Endothelial cell of umbilical vein (primary cell): ENCODE data around the gene KIF22. TPM values are rescaled to one million over a fixed set of nuclear protein-coding genes. Genes with fewer than 3 reads are reported as not detected.

ENCODE experiments used
- BruUV-seq: library from RNA; stranded (reverse); fragments of 400-500 nt; replicated peaks from 2 replicates; lab custom pipeline; 2021; lab: Mats Ljungman, UMichigan
- CTCF ChIA-PET: fragments of 300-600, 350-600 bp; sonication (Branson Sonifier 250); formaldehyde crosslinking; loops from one replicate; lab custom pipeline; 2021; ENCODE audit warnings: antibody characterized with exemption, inconsistent platforms; lab: Charles Lee
- POLR2A ChIA-PET: fragments of 300-600, 350-600 bp; sonication (Branson Sonifier 250); formaldehyde crosslinking; loops from one replicate; lab custom pipeline; 2021; ENCODE audit warnings: antibody characterized with exemption, inconsistent platforms; lab: Charles Lee
- DNase-seq: peaks from one replicate; pipeline ENCODE4 v3.0.0-alpha.2; 2011; ENCODE audit warnings: low read depth, low spot score
- FAIRE-seq: peaks from 2 replicates; lab custom pipeline; 2011; peaks lifted over from hg19 to GRCh38; lab: Jason Lieb, UNC
- H2AFZ ChIP-seq: 2 replicates; pipeline ENCODE4 v1.6.0; 2012; ENCODE audit warnings: low read depth, low read length, control low read depth, inconsistent platforms
- H3K27ac ChIP-seq: 2 replicates; pipeline ENCODE4 v1.5.1; 2011; ENCODE audit warnings: low read depth, mild to moderate bottlenecking, control low read depth, low read length, moderate library complexity; ENCODE audit not compliant: insufficient read depth
- H3K27me3 ChIP-seq, 2 experiments: 2 replicates each; pipeline versions ENCODE4 v1.6.0 to v1.6.1; 2011; ENCODE audit warnings: low read length in 2 of 2, mixed read lengths in 1 of 2; ENCODE audit not compliant: control insufficient read depth in 2 of 2, insufficient read depth in 2 of 2
- H3K36me3 ChIP-seq, 2 experiments: 2 replicates in 1 of 2; 3 replicates in 1 of 2; pipeline ENCODE4 v1.5.1; 2011; ENCODE audit warnings: low read length in 2 of 2, mild to moderate bottlenecking in 1 of 2, moderate library complexity in 1 of 2; ENCODE audit not compliant: control insufficient read depth in 2 of 2, insufficient read depth in 2 of 2; ENCODE audit errors: extremely low read depth in 1 of 2
- H3K4me1 ChIP-seq: 3 replicates; pipeline ENCODE4 v1.5.1; 2011; ENCODE audit warnings: mild to moderate bottlenecking, low read length; ENCODE audit not compliant: control insufficient read depth, insufficient read depth; ENCODE audit errors: extremely low read depth
- H3K4me2 ChIP-seq: 2 replicates; pipeline ENCODE4 v1.6.1; 2011; ENCODE audit warnings: low read length, control low read depth, mixed read lengths; ENCODE audit not compliant: insufficient read depth
- H3K4me3 ChIP-seq, 3 experiments: fragments of 200-600 bp in 1 of 3; sonication (generic), shearing (Covaris generic) in 1 of 3; replicated peaks in 1 of 3; 2 replicates each; pipeline ENCODE4 v1.5.1; 2011 to 2016; ENCODE audit warnings: control low read depth in 3 of 3, low read length in 3 of 3, mild to moderate bottlenecking in 2 of 3, inconsistent platforms in 1 of 3, low read depth in 1 of 3, moderate library complexity in 1 of 3; ENCODE audit not compliant: insufficient read depth in 1 of 3
- H3K79me2 ChIP-seq: 2 replicates; pipeline ENCODE4 v1.6.0; 2012; ENCODE audit warnings: low read length, inconsistent platforms; ENCODE audit not compliant: control insufficient read depth, insufficient read depth
- H3K9ac ChIP-seq: replicated peaks from 2 replicates; pipeline ENCODE3; 2011; ENCODE audit warnings: low read length, control low read depth; ENCODE audit not compliant: insufficient read depth; ENCODE audit errors: extremely low read depth
- H3K9me1 ChIP-seq: replicated peaks from 3 replicates; pipeline ENCODE4 v1.6.0; 2011; ENCODE audit warnings: mild to moderate bottlenecking, low read length; ENCODE audit not compliant: control insufficient read depth, insufficient read depth; ENCODE audit errors: extremely low read depth
- H3K9me3 ChIP-seq: replicated peaks from 2 replicates; pipeline ENCODE4 v1.5.1; 2012; ENCODE audit warnings: low read length, inconsistent platforms; ENCODE audit not compliant: control insufficient read depth, insufficient read depth
- H4K20me1 ChIP-seq: replicated peaks from 2 replicates; pipeline ENCODE3; 2011; ENCODE audit warnings: mild to moderate bottlenecking, low read length; ENCODE audit not compliant: control insufficient read depth, insufficient read depth; ENCODE audit errors: extremely low read depth
- EZH2 ChIP-seq: IDR thresholded peaks from 2 replicates; pipeline ENCODE4 v1.6.1; 2012; ENCODE audit warnings: borderline replicate concordance, low read depth, mild to moderate bottlenecking, moderate library complexity, low read length, inconsistent platforms; ENCODE audit not compliant: severe bottlenecking
- FOS ChIP-seq: IDR thresholded peaks from 2 replicates; pipeline ENCODE4 v1.6.1; 2011; ENCODE audit warnings: mild to moderate bottlenecking, low read length, moderate library complexity, borderline replicate concordance; ENCODE audit not compliant: insufficient read depth
- GATA2 ChIP-seq: IDR thresholded peaks from 2 replicates; pipeline ENCODE4 v1.7.0; 2011; ENCODE audit warnings: low read depth, mild to moderate bottlenecking, moderate library complexity, mixed read lengths, low read length; ENCODE audit not compliant: insufficient read length, insufficient read depth
- JUN ChIP-seq: IDR thresholded peaks from 2 replicates; pipeline ENCODE4 v1.6.1; 2011; ENCODE audit warnings: borderline replicate concordance, low read depth; ENCODE audit not compliant: insufficient read length, insufficient read depth
- MYC ChIP-seq: IDR thresholded peaks from one replicate; pipeline ENCODE4 v1.6.1; 2011; ENCODE audit warnings: mild to moderate bottlenecking, low read depth, low read length
- POLR2A ChIP-seq: IDR thresholded peaks from 2 replicates; pipeline ENCODE4 v1.6.1; 2012; ENCODE audit warnings: low read depth, mild to moderate bottlenecking, control low read depth, low read length
- POLR2AphosphoS5 ChIP-seq: IDR thresholded peaks from 2 replicates; pipeline ENCODE4 v1.6.1; 2012; ENCODE audit warnings: low read depth, mild to moderate bottlenecking, control low read depth, low read length, moderate library complexity; ENCODE audit not compliant: insufficient read depth
- dilution Hi-C: fragments of 300-500 bp; cut with MboI; formaldehyde crosslinking; loops from one replicate; pipeline ENCODE4 v1.15.0; 2019; ENCODE audit warnings: low sequenced_read_pairs; ENCODE audit not compliant: extremely low pct_ligation_motif_present
- intact Hi-C: fragments of 100-400 bp; cut with micrococcal nuclease; formaldehyde crosslinking; loops from one replicate; pipeline ENCODE4 v1.10.0; 2022
- polyA plus RNA-seq, 4 experiments: library from polyadenylated mRNA; depleted of rRNA in 3 of 4; stranded (reverse) in 3 of 4; unstranded in 1 of 4; fragments of >200 nt; gene quantifications; 2 replicates each; pipeline versions ENCODE4 v1.2.1 to v1.2.3, GENCODE V29; 2011 to 2012; ENCODE audit warnings: missing spikeins in 1 of 4
- total RNA-seq: library from RNA; stranded (reverse); gene quantifications from 2 replicates; pipeline ENCODE4 v1.2.3, GENCODE V29; 2021
- TF ChIP-seq, protein P1 (sequence below), 2 donors: IDR thresholded peaks; 1 replicate in 1 of 2; 2 replicates in 1 of 2; pipeline ENCODE4 v1.5.1; 2011; ENCODE audit warnings: low read length in 2 of 2, mild to moderate bottlenecking in 2 of 2, moderate library complexity in 2 of 2, control low read depth in 1 of 2, inconsistent platforms in 1 of 2, low read depth in 1 of 2; ENCODE audit not compliant: insufficient read depth in 1 of 2; ENCODE audit errors: extremely low read depth in 1 of 2
- TF ChIP-seq, protein P2 (sequence below): IDR thresholded peaks from 2 replicates; pipeline ENCODE4 v1.6.1; 2011; ENCODE audit not compliant: insufficient read depth, insufficient read length

Gene KIF22
- total and polyA plus RNA-seq, 2 donors (not counting 3 experiments of a cell fraction or from before 2014, with no cell fraction given): 67.3 to 90.0 TPM

DNA sequence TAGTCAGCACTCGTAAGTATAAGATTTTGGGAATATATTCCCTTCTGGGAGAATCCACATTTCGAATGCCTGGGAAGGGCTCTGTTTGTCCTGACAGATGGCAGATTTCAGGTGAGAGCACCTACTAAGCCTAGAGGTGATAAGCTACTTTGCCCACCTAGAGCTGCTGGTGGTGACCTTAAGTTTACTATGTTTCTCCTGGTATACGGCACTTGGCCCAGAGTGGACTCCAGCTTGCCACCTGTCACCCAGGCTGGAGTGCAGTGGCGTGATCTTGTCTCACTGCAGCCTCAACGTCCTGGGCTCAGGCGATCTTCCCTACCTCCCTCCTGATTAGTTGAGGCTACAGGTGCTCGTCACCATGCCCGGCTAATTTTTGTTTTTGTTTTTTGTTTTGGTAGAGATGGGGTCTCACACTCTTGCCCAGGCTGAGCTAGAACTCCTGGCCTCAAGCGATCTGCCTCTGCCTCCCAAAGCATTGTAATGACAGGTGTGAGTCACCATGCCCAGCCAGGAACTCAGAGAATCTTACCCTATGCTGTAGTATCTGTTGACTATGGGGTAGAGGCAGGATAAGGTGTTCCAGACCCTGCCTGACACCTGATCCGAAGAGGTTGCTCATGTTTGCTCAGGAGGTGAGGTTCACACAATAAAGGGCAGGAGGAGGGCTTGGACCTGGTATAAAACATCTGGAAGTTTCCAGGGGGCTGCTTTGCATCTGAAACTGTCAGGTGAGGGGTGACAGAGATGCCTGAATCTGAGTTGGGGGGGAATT is 12.8 kb upstream of the KIF22 start, which contains the start of gene ZG16:
ZG16 (plus strand) TSS at position 681 of the 775 bp plus-strand sequence. CDS start 1,011 bp downstream, outside the sequence.
- Histone ChIP-seq H3K9me3 (no peaks in the 10 kb centered on the region), H3K27me3 (peaks cover 17 to 25% of the 10 kb centered on the region in 2 experiments), H3K4me1 (no peaks in the 10 kb centered on the region), H3K27ac (no peak within 1 kb of the TSS), H2AFZ (no peak within 1 kb of the TSS), H3K79me2 (no peaks in the 10 kb centered on the region), H3K4me3 (no peak within 1 kb of the TSS), H4K20me1 (no peaks in the 10 kb centered on the region), H3K9ac (no peak within 1 kb of the TSS), H3K4me2 (no peak within 1 kb of the TSS), H3K36me3 (no peaks in the 10 kb centered on the region), H3K9me1 (no peaks in the 10 kb centered on the region)
- POLR2A ChIA-PET: no interaction called here
- CTCF ChIA-PET: interaction anchor here (0.9 kb wide), 1 partner anchor 49 kb away, joined by 3 read pairs; no protein-coding TSS in a partner anchor
- intact Hi-C loops: no loop called here
- dilution Hi-C loops: no loop called here
- BruUV-seq: no TSS peak
- TF ChIP-seq POLR2A (no peak), JUN (no peak), GATA2 (no peak), EZH2 (no peak), FOS (no peak), POLR2AphosphoS5 (no peak), MYC (no peak)
- TF ChIP-seq, protein P1, sequence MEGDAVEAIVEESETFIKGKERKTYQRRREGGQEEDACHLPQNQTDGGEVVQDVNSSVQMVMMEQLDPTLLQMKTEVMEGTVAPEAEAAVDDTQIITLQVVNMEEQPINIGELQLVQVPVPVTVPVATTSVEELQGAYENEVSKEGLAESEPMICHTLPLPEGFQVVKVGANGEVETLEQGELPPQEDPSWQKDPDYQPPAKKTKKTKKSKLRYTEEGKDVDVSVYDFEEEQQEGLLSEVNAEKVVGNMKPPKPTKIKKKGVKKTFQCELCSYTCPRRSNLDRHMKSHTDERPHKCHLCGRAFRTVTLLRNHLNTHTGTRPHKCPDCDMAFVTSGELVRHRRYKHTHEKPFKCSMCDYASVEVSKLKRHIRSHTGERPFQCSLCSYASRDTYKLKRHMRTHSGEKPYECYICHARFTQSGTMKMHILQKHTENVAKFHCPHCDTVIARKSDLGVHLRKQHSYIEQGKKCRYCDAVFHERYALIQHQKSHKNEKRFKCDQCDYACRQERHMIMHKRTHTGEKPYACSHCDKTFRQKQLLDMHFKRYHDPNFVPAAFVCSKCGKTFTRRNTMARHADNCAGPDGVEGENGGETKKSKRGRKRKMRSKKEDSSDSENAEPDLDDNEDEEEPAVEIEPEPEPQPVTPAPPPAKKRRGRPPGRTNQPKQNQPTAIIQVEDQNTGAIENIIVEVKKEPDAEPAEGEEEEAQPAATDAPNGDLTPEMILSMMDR (IDR thresholded peaks at IDR 0.05; ENCODE audit: extremely low read depth in 1 of 2, insufficient read depth in 1 of 2, low read depth in 1 of 2, low read length in 2 of 2): no peak
- TF ChIP-seq, protein P2, sequence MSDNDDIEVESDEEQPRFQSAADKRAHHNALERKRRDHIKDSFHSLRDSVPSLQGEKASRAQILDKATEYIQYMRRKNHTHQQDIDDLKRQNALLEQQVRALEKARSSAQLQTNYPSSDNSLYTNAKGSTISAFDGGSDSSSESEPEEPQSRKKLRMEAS: no peak
- no peak for DNase-seq
- FAIRE-seq: no peak
